ENCODE results near the gene BCL2L15.

BCL2L15 gene

DNA sequence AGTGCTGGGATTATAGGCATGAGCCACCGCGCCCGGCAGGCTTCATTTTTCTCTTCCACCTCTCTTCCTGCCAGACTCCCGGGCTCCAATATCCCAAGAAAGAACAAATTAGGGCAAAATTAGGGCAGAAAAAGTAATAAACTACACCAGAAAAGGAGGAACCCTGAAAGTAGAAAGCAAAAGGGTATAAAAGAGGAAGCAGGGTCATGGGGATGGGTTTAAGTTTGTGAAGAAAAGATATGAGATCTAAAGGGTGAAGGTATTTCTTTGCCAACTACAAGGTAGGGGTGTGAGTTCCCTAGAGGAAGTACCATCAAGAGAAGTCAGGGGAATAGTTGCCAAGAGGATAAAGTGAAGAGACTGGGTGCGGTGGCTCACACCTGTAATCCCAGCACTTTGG is 25.7 kb downstream of the BCL2L15 start:
- Histone ChIP-seq H3K27ac (no peak overlapping the region), H3K27me3 (ENCODE audit: insufficient read depth, low read depth, severe bottlenecking) (no peaks in the 10 kb centered on the region), H3K9me3 (ENCODE audit: severe bottlenecking) (no peaks in the 10 kb centered on the region), H3K4me3 (ENCODE audit: low read depth, low read length) (no peak overlapping the region), H3K36me3 (no peaks in the 10 kb centered on the region)
- TF ChIP-seq, protein P1, sequence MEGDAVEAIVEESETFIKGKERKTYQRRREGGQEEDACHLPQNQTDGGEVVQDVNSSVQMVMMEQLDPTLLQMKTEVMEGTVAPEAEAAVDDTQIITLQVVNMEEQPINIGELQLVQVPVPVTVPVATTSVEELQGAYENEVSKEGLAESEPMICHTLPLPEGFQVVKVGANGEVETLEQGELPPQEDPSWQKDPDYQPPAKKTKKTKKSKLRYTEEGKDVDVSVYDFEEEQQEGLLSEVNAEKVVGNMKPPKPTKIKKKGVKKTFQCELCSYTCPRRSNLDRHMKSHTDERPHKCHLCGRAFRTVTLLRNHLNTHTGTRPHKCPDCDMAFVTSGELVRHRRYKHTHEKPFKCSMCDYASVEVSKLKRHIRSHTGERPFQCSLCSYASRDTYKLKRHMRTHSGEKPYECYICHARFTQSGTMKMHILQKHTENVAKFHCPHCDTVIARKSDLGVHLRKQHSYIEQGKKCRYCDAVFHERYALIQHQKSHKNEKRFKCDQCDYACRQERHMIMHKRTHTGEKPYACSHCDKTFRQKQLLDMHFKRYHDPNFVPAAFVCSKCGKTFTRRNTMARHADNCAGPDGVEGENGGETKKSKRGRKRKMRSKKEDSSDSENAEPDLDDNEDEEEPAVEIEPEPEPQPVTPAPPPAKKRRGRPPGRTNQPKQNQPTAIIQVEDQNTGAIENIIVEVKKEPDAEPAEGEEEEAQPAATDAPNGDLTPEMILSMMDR (IDR thresholded peaks at IDR 0.05; ENCODE audit: low read depth, low read length): no peak
- no peak for DNase-seq

DNA sequence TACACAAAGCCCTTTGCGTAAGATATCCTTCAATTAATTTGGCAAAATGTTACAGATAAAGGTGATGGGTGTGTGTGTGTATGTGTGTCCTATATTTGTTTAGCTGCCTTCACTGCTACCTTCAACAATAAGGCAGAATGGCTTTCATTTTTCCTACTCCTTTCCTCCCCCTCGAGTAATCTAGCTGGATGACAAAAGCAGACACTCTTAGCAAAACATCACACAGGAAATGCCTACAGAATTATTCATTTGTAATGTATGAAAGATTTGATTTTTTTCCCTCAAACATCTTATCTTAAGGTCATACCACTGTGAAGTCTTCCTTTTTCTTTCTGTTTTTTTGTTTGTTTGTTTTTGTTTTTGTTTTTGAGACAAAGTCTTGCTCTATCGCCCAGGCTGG is 26.5 kb downstream of the BCL2L15 start:
- TF ChIP-seq, protein P1 (IDR thresholded peaks at IDR 0.05; ENCODE audit: low read depth, low read length): no peak
- Histone ChIP-seq H3K9me3 (ENCODE audit: severe bottlenecking) (no peaks in the 10 kb centered on the region), H3K27me3 (ENCODE audit: insufficient read depth, low read depth, severe bottlenecking) (no peaks in the 10 kb centered on the region), H3K27ac (no peak overlapping the region), H3K36me3 (no peaks in the 10 kb centered on the region), H3K4me3 (ENCODE audit: low read depth, low read length) (no peak overlapping the region)
- DNase-seq: no peak

DNA sequence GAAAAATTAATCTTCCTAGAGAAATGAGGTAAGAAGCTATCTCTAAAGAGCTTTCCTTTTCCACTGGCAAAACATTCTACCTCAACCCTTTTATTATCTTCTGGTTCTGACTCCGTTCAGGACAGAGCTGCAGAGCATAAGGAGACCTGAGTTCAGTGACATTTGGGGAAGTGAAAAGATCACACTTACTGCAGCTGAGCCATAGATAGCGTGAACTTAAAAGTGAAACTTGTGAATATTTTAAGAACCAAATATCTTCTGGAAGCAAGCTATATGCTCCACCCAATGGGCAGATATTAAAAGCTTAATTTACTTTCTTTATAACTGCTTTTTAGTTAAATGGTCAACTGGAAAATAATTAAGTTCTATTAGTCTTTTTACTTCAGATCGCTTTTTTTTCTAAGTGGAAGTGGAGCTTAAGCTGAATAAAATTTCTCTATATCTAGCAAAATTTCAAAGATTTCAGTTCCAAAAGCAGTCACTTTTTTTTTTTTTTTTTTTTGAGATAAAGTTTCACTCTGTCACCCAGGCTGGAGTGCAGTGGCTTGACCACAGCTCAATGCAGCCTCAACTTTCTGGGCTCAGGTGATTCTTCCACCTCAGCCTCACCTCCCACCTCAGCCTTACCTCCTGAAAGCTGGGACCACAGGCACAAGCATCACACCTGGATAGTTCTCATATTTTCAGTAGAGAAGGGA is 27.8 kb downstream of the BCL2L15 start:
- H3K4me3 ChIP-seq (ENCODE audit: low read depth, low read length): no peak overlapping the region
- no peaks in the 10 kb centered on the region for H3K36me3 ChIP-seq
- H3K27ac ChIP-seq: no peak overlapping the region
- DNase-seq: no peak
- H3K27me3 ChIP-seq (ENCODE audit: insufficient read depth, low read depth, severe bottlenecking): no peaks in the 10 kb centered on the region
- TF ChIP-seq, protein P1 (IDR thresholded peaks at IDR 0.05; ENCODE audit: low read depth, low read length): no peak
- no peaks in the 10 kb centered on the region for H3K9me3 ChIP-seq (ENCODE audit: severe bottlenecking)

DNA sequence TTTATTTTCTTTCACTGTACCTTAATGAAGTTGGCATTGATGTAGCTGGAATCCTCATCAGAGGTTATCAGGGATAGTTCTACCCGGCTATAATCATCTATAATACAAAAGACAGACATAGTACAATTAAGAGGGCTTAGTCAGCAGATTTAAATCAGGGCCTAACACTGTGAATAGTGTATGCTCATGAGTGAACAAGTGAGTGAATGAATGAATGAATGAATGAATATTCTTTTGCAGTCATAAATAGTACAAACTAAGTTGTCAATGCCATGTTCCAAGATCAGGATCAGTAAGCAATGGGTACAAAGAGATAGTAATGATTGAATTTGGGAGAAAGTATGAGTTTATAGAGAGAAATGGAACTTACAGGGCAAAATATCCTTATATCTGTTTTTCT is 28.4 kb downstream of the BCL2L15 start:
- DNase-seq: no peak
- no peaks in the 10 kb centered on the region for H3K27me3 ChIP-seq (ENCODE audit: insufficient read depth, low read depth, severe bottlenecking)
- H3K9me3 ChIP-seq (ENCODE audit: severe bottlenecking): no peaks in the 10 kb centered on the region
- TF ChIP-seq, protein P1 (IDR thresholded peaks at IDR 0.05; ENCODE audit: low read depth, low read length): no peak
- no peaks in the 10 kb centered on the region for H3K36me3 ChIP-seq
- no peak overlapping the region for H3K4me3 ChIP-seq (ENCODE audit: low read depth, low read length)
- H3K27ac ChIP-seq: no peak overlapping the region

DNA sequence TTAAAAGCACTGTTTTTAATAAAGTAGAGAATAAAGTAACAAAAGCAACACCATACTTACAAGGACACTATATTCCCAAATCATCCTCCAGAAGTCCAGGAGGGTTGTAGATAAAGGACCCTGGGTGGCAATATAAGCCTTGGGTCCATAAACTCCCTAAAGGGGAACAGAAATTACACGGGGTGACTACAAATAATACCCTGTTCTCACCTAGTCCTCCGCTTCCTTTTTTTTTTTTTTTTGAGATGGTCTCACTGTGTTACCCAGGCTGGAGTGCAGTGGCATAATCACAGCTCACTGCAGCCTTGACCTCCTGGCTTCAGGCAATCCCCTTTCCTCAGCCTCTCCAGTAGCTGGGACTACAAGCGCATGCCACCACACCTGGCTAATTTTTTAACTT is 29.0 kb downstream of the BCL2L15 start:
- Histone ChIP-seq H3K27me3 (ENCODE audit: insufficient read depth, low read depth, severe bottlenecking) (no peaks in the 10 kb centered on the region), H3K9me3 (ENCODE audit: severe bottlenecking) (no peaks in the 10 kb centered on the region), H3K27ac (no peak overlapping the region), H3K36me3 (no peaks in the 10 kb centered on the region), H3K4me3 (ENCODE audit: low read depth, low read length) (no peak overlapping the region)
- TF ChIP-seq, protein P1 (IDR thresholded peaks at IDR 0.05; ENCODE audit: low read depth, low read length): no peak
- no peak for DNase-seq

DNA sequence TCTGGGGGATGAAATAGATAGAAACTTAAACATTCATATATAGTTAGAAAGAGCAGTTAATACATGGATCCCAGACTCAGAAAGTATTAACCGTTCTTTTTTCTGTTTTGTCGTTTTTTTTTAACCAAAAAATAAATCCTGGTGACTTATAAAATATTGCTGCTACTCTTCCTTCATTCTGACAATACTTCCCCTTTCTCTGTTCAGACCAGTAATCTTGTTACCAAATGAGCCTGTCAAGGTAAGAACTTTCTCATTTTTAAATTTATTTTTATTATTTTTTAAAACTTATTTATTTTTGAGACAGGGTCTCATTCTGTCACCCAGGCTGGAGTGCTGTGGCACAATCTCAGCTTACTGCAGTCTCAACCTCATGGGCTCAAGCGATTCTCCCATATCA is 29.6 kb downstream of the BCL2L15 start:
- H3K27ac ChIP-seq: no peak overlapping the region

More for the DNA sequence above, 29.6 kb downstream of the BCL2L15 start:
- no peak for DNase-seq
- H3K27me3 ChIP-seq (ENCODE audit: insufficient read depth, low read depth, severe bottlenecking): no peaks in the 10 kb centered on the region
- no peaks in the 10 kb centered on the region for H3K36me3 ChIP-seq
- H3K4me3 ChIP-seq (ENCODE audit: low read depth, low read length): no peak overlapping the region
- H3K9me3 ChIP-seq (ENCODE audit: severe bottlenecking): no peaks in the 10 kb centered on the region
- TF ChIP-seq, protein P1 (IDR thresholded peaks at IDR 0.05; ENCODE audit: low read depth, low read length): no peak

All from WERI-Rb-1 (cell line).